ENCODE data around the gene ARHGAP44.
"Not testable (repeated sequence)": the region's sequence is repeated elsewhere in the genome, so short reads cannot be mapped to it uniquely, and the experiment has no call there.

The ARHGAP44 gene

GRCh38 chr17:12826431-12826830, 37.1 kb downstream of the ARHGAP44 start:
- DNase-seq: no peak

GRCh38 chr17:12830777-12831247, 41.5 kb downstream of the ARHGAP44 start:
- DNase-seq: no peak

GRCh38 chr17:12831839-12832238, 42.5 kb downstream of the ARHGAP44 start:
- no peak for DNase-seq

GRCh38 chr17:12839042-12839441, 49.7 kb downstream of the ARHGAP44 start:
- no peak for DNase-seq

GRCh38 chr17:12842936-12843335, 53.6 kb downstream of the ARHGAP44 start:
- DNase-seq: no peak

GRCh38 chr17:12850996-12851395, 61.7 kb downstream of the ARHGAP44 start:
- no peak for DNase-seq

- DNase-seq: no peak
Observed at GRCh38 chr17:12851901-12852435, 62.7 kb downstream of the ARHGAP44 start.

GRCh38 chr17:12853921-12854320, 64.6 kb downstream of the ARHGAP44 start:
- DNase-seq: no peak

- no peak for DNase-seq
Observed at GRCh38 chr17:12856416-12856815, 67.1 kb downstream of the ARHGAP44 start.

GRCh38 chr17:12857592-12857991, 68.3 kb downstream of the ARHGAP44 start:
- DNase-seq: no peak

GRCh38 chr17:12859520-12859919, 70.2 kb downstream of the ARHGAP44 start:
- DNase-seq: no peak

GRCh38 chr17:12865769-12866168, 76.5 kb downstream of the ARHGAP44 start:
- DNase-seq: no peak

- no peak for DNase-seq
Observed at GRCh38 chr17:12866244-12866643, 76.9 kb downstream of the ARHGAP44 start.

GRCh38 chr17:12867726-12868125, 78.4 kb downstream of the ARHGAP44 start:
- DNase-seq: no peak

- not testable (repeated sequence) for DNase-seq
Observed at GRCh38 chr17:12873415-12874125, 84.3 kb downstream of the ARHGAP44 start.

- DNase-seq: no peak
Observed at GRCh38 chr17:12877953-12878669, 88.8 kb downstream of the ARHGAP44 start.

- not testable (repeated sequence) for DNase-seq
Observed at GRCh38 chr17:12879096-12879495, 89.8 kb downstream of the ARHGAP44 start.

GRCh38 chr17:12883472-12883871, 94.2 kb downstream of the ARHGAP44 start:
- no peak for DNase-seq

GRCh38 chr17:12887088-12887487, 97.8 kb downstream of the ARHGAP44 start:
- no peak for DNase-seq

- no peak for DNase-seq
Observed at GRCh38 chr17:12896180-12896785, 107.0 kb downstream of the ARHGAP44 start.

- DNase-seq: no peak
Observed at GRCh38 chr17:12898110-12898509, 108.8 kb downstream of the ARHGAP44 start.

- DNase-seq: no peak
Observed at GRCh38 chr17:12899604-12900003, 110.3 kb downstream of the ARHGAP44 start.

GRCh38 chr17:12900474-12900873, 111.2 kb downstream of the ARHGAP44 start:
- DNase-seq: no peak

- DNase-seq: no peak
Observed at GRCh38 chr17:12902046-12902445, 112.7 kb downstream of the ARHGAP44 start.
